GM19238 (cell line): ENCODE data around the gene TNFRSF1B.

Experiments used
- DNase-seq: peaks from one replicate; pipeline ENCODE4 v3.0.0; 2011; ENCODE audit warnings: low spot score; ENCODE audit not compliant: insufficient read length

TNFRSF1B gene

DNA sequence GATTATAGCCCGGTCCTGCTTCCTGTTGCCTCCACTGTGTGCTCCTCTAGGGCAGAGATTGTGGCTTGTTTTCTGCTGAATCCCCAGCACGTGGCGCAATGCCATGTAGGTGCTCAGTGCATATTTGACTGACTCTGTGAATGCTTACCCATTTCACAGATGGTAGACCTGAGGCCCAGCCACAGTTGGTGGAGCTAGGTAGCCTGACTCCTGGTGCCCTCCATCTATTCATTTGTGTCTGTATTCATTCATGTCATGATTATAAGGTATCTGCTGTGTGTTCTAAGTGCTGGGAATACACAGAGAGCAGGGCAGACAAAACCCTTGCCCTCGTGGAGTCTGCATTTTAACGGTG lies 22.5 kb downstream of the TNFRSF1B start:
- no peak for DNase-seq

DNA sequence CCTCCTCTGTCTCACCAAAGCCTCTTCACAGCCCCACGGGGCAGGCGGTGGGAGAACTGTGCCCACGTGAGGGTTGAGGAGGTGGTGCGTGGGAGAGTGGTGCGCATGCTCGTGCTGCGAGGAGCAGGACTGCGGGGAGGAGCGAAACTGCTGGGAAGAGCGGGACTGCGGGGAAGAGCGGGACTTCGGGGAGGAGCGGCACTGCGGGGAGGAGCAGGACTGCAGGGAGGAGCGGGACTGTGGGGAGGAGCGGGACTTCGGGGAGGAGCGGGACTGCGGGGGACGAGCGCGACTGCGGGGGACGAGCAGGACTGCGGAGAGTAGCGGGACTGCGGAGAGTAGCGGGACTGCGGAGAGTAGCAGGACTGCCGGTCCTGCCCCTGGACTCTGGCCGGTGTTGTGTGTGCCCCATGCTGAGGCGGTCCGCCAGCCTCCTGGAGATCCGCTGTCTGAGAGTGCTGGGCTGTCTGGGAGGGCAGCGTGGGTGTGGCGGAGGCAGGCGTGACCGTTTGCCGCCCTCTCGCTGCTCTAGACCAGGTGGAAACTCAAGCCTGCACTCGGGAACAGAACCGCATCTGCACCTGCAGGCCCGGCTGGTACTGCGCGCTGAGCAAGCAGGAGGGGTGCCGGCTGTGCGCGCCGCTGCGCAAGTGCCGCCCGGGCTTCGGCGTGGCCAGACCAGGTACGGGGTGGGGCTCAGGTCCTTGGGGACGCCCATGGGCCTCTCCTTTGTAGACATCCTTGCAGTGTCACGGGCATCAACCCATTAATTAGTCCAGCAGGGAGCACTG lies 24.6 kb downstream of the TNFRSF1B start:
- DNase-seq, result no peak

DNA sequence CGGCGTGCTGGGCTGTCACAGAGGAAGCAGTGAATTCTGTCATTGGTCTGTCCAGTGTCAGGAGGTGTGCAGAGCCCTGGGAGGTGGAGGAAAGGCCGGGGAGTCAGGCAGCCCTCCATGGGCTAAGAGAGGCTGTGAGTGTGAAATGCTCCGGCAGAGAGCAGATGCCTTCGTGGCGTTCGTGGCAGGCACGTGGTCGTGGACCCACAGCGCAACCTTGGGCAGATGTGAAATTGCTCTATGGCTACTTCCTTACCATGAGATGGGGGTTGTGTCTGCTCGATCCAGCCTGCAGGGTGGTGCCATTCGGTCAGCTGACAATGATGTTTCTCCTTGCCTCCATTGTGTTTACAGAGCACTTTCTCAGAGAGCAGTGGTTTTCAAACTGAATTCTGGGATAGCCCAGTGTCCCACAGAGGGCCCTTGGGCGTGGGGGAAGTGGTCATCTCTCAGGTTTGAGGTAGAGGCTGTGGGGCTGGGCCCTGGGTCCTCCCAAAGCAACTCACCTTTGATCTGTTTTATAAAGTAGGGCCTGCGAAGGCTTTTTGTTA lies 27.9 kb downstream of the TNFRSF1B start:
- no peak for DNase-seq

DNA sequence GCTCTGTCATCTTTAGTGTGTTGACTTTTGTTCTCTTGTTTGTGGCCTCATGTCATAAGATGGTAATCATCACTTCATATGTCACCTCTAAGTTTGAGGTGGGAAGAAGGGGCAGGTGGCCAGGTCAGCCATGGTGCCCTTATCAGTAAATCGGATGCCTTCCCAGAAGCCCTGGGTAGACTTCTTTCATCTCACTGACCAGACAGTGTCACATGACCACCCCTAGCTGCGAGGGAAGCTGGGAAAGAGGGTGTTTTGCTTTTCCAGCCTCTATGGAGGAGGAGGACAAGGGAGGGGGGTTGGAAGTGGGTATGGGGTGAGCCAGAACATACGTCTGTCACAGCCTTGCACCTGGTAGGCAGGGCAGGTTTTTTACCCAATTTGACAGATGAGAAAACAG lies 28.6 kb downstream of the TNFRSF1B start:
- no peak for DNase-seq

DNA sequence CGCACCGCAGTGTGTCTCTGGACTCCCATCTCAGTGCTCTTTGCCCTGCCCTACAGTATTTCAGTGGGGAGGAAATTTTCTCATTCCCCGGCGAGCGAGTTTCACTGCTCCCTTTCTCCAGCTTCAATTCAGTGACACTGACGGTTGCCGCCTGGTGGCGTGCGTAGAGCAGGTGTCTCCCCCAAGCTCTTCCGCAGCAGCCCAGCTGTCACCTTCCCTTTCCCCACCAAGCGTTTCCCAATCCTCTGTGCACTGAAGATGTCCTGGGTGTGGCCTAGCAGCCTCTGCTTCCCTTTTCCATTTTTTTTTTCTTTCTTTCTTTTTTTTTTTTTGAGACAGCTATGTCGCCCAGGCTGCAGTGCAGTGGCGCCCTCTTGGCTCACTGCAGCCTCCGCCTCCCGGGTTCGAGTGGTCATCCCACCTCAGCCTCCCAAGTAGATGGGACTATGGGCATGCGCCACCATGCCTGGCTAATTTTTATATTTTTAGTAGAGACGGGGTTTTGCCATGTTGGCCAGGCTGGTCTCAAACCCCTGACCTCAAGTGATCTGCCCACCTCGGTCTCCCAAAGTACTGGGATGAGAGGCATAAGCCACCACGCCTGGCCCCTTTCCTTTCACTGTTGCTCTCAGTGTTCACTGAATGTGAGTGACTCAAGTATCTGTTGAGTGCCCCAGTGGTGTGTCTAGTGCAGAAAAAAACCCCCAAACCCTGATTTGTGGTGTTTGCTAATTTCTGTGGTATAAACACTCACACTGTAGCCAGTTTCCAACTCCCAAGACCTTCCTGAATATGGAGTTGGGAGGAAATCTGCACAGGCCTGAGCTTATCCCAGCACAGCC lies 30.1 kb downstream of the TNFRSF1B start:
- peak; percentile 54 for DNase-seq

DNA sequence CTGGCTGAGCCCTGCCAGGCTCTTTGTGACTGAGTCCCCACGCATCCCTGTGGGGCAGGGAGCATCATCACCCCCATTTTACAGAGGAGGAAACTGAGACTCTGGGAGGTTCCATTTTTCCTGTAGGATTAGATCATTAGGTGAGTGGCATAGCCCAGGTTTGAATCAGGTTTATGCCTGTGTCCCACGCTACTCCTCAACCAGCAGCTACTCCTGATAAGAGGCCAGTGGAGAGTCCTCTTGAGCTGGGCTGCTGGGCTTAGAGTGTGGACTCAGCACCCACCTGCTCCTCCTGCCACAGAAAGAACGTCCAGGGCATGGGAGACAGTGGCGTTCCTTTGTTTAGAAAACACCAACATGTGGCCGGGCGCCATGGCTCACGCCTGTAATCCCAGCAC lies 30.7 kb downstream of the TNFRSF1B start:
- no peak for DNase-seq

DNA sequence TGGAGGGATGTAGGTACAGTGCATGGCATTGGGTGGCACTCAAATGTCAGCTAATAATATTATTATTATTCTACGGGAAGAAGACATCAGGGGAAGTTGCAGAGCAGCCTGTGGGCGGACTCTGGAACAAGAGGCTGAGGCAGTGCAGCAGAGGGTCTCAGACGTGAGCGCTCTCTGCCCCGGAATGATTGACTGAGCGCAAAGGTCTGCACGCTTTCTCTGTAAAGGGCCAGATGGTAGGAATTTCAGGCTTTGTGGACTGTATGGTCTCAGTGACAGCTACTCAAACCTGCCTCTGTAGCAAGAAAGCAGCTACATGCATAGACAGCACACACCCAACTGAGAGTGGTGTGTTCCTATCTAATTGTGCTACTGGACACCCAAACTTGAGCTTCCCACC lies 33.4 kb downstream of the TNFRSF1B start:
- DNase-seq, result no peak

DNA sequence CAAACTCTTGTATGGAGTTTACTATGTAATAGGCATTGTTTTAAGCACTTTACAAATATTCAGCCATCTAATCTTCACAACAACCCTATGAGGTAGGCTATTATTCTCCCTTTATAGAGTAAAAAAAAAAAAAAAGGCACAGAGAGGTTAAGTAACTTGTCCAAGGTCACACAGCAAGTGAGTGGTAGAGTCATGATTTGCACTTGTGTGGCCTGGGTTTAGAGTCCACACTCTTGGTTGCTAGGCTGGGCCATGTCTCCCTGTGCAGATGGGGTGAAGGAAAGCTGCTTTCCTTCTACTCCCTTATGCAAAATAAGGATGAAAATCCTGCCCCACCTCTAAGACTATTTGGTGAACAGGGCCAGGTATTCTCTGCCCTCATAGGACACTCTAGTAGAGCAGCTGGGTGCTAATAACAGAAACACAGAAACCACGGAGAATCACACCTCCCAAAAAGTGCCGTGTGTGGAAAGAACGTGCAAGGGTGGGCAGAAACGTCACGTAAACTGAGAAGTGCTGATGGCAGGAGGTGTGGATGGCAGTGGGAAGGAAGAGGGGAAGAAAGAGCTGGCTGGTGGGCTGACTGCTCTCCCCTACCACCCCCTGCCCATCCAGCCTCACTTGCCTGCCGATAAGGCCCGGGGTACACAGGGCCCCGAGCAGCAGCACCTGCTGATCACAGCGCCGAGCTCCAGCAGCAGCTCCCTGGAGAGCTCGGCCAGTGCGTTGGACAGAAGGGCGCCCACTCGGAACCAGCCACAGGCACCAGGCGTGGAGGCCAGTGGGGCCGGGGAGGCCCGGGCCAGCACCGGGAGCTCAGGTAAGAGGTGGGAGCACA lies 34.8 kb downstream of the TNFRSF1B start:
- DNase-seq, result no peak

DNA sequence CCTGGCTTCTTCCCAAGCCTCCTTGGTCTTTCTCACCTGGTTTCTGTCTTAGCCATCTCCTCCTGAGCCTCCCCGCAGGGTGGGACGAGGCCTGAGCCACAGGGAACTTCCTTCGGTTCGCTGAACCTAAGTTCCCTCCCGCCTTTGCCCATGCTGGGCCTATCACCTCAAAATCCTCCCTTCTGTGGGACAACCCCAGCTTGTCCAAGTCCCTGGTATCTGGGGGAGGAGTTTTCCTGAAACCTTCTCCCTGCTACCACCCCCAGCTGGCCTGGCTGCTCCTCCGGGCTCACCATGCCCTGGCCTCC lies 35.4 kb downstream of the TNFRSF1B start:
- DNase-seq, result no peak

DNA sequence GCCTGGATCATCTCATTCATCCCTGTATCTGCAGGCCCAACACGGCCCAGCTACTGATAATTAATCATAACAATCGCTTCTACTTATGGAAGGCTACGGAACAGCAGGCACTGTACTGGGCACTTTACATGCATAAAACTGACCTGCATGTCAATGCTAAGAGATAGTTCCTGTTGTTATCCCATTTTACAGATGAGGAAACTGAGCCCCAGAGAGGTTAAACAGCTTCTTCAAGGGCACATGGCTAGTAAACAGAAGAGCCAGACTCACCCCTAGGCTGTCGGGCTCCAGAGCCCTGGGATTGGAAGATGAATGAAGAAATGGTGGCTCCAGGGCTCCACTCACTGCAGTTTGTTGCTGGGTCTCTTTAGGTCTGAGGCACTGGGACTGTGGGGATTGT lies 35.8 kb downstream of the TNFRSF1B start:
- no peak for DNase-seq

DNA sequence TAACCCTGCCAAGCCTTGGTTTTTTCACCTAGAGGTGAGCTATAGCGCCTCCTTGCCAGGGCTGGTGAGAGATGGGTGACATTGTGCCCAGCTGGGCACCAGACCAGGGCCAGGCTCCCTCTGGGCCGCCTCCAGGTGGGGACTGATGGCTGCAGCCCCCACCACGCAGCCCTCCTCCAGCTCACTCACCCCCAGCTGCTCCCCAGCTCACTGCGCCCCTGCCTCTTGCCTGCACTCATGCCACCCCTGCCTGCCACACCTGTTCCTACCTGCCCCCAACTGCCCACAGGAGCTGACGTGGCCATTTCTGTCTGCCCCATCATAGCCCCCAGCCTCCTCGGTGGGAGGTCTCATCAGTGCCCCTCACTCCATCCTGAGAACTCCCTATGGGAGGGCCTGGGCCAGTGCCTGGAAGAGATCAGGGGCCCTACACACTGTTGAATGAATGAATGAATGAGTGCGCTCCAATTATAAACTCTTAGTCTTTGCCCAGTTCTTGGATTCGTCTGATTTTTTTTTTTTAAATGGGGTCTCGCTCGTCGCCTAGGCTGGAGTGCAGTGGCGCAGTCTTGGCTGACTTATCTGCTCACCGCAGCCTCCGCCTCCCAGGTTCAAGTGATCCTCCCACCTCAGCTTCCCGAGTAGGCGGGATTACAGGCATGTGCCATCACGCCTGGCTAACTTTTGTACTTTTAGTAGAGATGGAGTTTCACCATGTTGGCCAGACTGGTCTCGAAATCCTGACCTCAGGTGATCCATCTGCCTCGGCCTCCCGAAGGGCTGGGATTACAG lies 36.6 kb downstream of the TNFRSF1B start:
- no peak for DNase-seq

DNA sequence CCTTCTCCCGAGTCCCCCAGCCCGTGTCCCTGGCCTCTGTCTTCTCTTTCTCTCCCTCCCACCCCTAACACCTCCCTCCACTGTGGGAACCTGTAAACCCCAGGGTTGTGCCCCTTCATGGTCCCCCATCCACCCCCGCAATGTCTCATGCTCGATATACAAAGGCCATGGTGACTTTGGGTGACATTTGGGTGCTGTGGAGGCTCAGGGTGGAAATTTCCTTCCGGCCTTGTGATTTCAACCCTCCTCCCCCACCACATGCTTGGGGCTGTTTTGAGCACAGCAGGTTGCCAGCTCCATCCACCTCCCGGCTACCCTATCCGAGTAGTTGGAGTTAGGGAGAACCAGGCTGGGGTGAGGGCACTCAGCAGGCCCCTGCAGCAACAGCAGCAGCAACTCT lies 37.3 kb downstream of the TNFRSF1B start:
- no peak for DNase-seq

DNA sequence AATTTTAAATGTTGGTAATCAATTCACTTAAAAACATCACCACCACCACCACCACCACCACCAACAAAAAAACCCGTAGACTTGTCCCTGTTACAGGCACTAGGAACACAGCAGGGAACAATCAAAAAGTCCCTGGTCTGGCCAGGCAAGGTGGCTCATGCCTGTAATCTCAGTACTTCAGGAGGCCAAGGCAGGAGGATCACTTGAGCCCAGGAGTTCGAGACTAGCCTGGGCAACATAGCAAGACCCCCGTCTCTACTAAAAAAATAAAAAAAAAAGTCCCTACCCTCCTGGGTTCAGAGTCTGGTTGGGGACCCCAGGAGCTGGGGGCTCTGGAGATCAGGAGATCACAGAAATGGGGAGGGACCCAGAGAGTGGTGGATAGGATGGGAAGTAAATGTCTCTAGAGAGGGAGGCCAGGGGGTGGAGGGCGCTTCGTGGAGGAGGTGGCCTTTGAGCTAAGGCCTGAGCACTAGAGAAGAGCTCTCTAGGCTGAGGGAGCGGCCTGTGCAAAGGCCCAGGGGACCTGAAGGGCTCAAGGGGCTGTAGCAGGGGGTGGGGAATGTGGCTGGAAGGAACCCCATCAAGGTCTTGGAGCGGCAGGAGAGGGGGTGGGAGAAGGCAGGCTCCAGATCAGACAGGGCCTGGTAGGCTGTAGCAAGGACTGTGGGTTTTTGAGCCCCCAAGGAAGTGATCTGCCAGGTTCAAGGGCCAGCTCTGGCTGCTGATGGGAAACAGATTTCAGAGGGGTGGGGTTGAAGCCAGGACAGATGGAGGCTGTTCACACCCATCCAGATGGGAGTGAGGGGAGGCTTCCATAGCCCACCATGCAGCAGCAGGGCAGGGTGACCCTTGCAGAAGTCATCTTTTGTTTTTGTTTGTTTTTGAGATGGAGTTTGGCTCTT lies 38.2 kb downstream of the TNFRSF1B start:
- DNase-seq, result no peak

DNA sequence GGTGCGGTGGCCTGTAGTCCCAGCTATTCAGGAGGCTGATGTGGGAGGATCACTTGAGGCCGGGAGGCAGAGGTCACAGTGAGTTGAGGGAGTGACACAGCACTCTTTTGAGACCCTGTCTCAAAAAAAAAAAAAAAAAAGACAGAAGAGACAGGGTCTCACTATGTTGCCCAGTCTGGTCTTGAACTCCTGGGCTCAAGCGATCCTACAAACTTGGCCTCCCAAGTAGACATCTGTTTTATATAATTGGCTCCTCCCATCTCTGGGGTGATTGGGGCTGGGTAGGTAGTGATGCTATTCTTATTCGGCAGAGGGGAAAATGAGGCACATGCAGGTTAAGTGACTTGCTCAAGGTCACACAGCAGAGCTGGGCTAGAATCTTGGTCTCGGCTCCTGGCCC lies 39.4 kb downstream of the TNFRSF1B start:
- DNase-seq, result no peak

DNA sequence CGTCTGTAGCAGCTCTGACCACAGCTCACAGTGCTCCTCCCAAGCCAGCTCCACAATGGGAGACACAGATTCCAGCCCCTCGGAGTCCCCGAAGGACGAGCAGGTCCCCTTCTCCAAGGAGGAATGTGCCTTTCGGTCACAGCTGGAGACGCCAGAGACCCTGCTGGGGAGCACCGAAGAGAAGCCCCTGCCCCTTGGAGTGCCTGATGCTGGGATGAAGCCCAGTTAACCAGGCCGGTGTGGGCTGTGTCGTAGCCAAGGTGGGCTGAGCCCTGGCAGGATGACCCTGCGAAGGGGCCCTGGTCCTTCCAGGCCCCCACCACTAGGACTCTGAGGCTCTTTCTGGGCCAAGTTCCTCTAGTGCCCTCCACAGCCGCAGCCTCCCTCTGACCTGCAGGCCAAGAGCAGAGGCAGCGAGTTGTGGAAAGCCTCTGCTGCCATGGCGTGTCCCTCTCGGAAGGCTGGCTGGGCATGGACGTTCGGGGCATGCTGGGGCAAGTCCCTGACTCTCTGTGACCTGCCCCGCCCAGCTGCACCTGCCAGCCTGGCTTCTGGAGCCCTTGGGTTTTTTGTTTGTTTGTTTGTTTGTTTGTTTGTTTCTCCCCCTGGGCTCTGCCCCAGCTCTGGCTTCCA lies 40.1 kb downstream of the TNFRSF1B start:
- DNase-seq, result no peak

DNA sequence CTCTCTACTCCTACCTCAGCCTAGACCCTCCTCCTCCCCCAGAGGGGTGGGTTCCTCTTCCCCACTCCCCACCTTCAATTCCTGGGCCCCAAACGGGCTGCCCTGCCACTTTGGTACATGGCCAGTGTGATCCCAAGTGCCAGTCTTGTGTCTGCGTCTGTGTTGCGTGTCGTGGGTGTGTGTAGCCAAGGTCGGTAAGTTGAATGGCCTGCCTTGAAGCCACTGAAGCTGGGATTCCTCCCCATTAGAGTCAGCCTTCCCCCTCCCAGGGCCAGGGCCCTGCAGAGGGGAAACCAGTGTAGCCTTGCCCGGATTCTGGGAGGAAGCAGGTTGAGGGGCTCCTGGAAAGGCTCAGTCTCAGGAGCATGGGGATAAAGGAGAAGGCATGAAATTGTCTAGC lies 41.5 kb downstream of the TNFRSF1B start:
- no peak for DNase-seq

DNA sequence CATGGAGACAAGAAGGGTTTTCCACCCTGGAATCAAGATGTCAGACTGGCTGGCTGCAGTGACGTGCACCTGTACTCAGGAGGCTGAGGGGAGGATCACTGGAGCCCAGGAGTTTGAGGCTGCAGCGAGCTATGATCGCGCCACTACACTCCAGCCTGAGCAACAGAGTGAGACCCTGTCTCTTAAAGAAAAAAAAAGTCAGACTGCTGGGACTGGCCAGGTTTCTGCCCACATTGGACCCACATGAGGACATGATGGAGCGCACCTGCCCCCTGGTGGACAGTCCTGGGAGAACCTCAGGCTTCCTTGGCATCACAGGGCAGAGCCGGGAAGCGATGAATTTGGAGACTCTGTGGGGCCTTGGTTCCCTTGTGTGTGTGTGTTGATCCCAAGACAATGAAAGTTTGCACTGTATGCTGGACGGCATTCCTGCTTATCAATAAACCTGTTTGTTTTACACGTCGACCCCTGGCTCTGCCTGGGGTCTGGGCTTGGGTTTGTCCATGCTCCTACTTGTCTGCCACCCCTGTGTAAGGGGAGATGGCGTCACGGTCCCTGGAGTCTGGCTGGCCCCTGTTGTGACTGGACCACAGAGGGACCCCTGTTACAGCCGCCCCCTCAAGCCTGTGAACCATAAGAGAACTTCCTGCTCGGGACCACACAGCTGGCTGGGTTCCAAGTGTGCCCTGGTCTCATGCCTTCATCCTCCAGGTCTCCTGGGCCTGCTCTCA lies 42.1 kb downstream of the TNFRSF1B start:
- peak; percentile 82 for DNase-seq

DNA sequence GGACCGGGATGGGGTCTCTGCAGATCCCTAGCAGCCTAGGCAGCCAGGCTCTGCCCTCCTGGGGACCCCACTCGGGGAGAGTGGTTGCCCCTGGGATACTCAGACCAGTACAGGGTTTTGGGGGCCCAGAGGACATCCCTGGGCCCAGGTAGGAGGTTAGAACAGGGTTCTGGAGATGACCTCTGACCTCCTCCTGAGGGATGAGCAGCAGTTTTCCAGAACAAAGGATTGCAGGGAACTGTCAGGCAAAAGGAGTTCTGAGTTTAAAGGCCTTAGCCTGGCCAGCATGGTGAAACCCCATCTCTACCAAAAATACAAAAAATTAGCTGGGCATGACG lies 42.7 kb downstream of the TNFRSF1B start:
- no peak for DNase-seq
